GM23338 (cell line): ENCODE measurements around the gene ELP2. TPM values are rescaled to one million over a fixed set of nuclear protein-coding genes. Genes with fewer than 3 reads are reported as not detected.

ENCODE experiments used
- ATAC-seq: fragments of 200-7000 bp; cut with Tn5 transposase; 3 replicates; pipeline ENCODE4 v1.9.1; 2020
- DNase-seq: peaks from one replicate; pipeline ENCODE4 v3.0.0-alpha.2; 2015; ENCODE audit warnings: low spot score
- H2AFZ ChIP-seq: fragments of 200-600 bp; sonication (generic); 2 replicates; pipeline ENCODE4 v1.8.0; 2016; ENCODE audit warnings: antibody characterized with exemption, mild to moderate bottlenecking, moderate library complexity
- H3F3A ChIP-seq: fragments of 200-600 bp; sonication (generic); replicated peaks from 2 replicates; pipeline ENCODE4 v1.8.0; 2017; ENCODE audit warnings: antibody characterized with exemption, mixed run types, low read depth
- H3K27ac ChIP-seq: fragments of 200-600 bp; sonication (generic); 2 replicates; pipeline ENCODE4 v1.6.1; 2016; ENCODE audit warnings: low read depth
- H3K27me3 ChIP-seq: fragments of 200-600 bp; sonication (generic); 2 replicates; pipeline ENCODE4 v1.8.0; 2016; ENCODE audit warnings: mild to moderate bottlenecking, mixed run types, moderate library complexity; ENCODE audit not compliant: insufficient read depth
- H3K36me3 ChIP-seq: fragments of 200-600 bp; sonication (generic); 2 replicates; pipeline ENCODE4 v1.8.0; 2016; ENCODE audit warnings: mild to moderate bottlenecking; ENCODE audit not compliant: insufficient read depth
- H3K4me1 ChIP-seq: fragments of 200-600 bp; sonication (generic); 2 replicates; pipeline ENCODE4 v1.8.0; 2016; ENCODE audit warnings: mild to moderate bottlenecking, moderate library complexity; ENCODE audit not compliant: insufficient read depth
- H3K4me2 ChIP-seq: fragments of 200-600 bp; sonication (generic); 2 replicates; pipeline ENCODE4 v1.7.1; 2017; ENCODE audit warnings: mixed run types
- H3K4me3 ChIP-seq: fragments of 200-600 bp; sonication (generic); 2 replicates; pipeline ENCODE4 v1.6.1; 2016; ENCODE audit warnings: mixed run types
- H3K79me2 ChIP-seq: fragments of 200-600 bp; sonication (generic); replicated peaks from 2 replicates; pipeline ENCODE4 v1.8.0; 2017; ENCODE audit warnings: mild to moderate bottlenecking; ENCODE audit not compliant: insufficient read depth
- H3K9me2 ChIP-seq: fragments of 200-600 bp; sonication (generic); 2 replicates; pipeline ENCODE4 v1.8.0; 2017; ENCODE audit not compliant: insufficient read depth
- H4K20me1 ChIP-seq: fragments of 200-600 bp; sonication (generic); replicated peaks from 2 replicates; pipeline ENCODE4 v1.8.0; 2017; ENCODE audit warnings: mild to moderate bottlenecking; ENCODE audit not compliant: insufficient read depth
- H3K27ac Mint-ChIP-seq: 2 replicates; pipeline ENCODE4 v1.8.0; 2020; ENCODE audit warnings: inconsistent platforms, mild to moderate bottlenecking, moderate library complexity, mixed read lengths
- H3K27me3 Mint-ChIP-seq: 3 replicates; pipeline ENCODE4 v1.8.0; 2022; ENCODE audit warnings: low read depth, mild to moderate bottlenecking, moderate library complexity, mixed read lengths, inconsistent platforms; ENCODE audit not compliant: insufficient read depth, poor library complexity
- H3K36me3 Mint-ChIP-seq: 3 replicates; pipeline ENCODE4 v1.8.0; 2021; ENCODE audit warnings: low read depth, mild to moderate bottlenecking, inconsistent platforms, moderate library complexity, mixed read lengths
- H3K4me1 Mint-ChIP-seq: 3 replicates; pipeline ENCODE4 v1.8.0; 2020; ENCODE audit warnings: mild to moderate bottlenecking, inconsistent platforms, mixed read lengths
- H3K4me3 Mint-ChIP-seq: 3 replicates; pipeline ENCODE4 v1.8.0; 2021; ENCODE audit warnings: moderate library complexity, mild to moderate bottlenecking, inconsistent platforms, mixed read lengths
- H3K9me3 Mint-ChIP-seq: 3 replicates; pipeline ENCODE4 v1.8.0; 2020; ENCODE audit warnings: moderate library complexity, mild to moderate bottlenecking, inconsistent platforms, mixed read lengths
- CREB1 ChIP-seq: fragments of 250-450 bp; sonication (Bioruptor Pico); IDR thresholded peaks from 2 replicates; pipeline ENCODE4 v1.5.0; 2020; ENCODE audit warnings: low read depth, mild to moderate bottlenecking, moderate library complexity
- CTCF ChIP-seq, 2 experiments: fragments of 200-600 bp in 1 of 2; sonication (generic) in 1 of 2; conservative IDR thresholded peaks; 2 replicates each; pipeline versions ENCODE4 v1.5.1 to v1.6.1; 2016 to 2017; ENCODE audit warnings: antibody characterized with exemption in 2 of 2, low read depth in 2 of 2, mild to moderate bottlenecking in 2 of 2, moderate library complexity in 1 of 2
- ETS1 ChIP-seq: IDR thresholded peaks from 2 replicates; pipeline ENCODE4 v1.6.1; 2016; ENCODE audit warnings: antibody characterized with exemption
- JUNB ChIP-seq: IDR thresholded peaks from one replicate; pipeline ENCODE4 v1.6.1; 2016; ENCODE audit warnings: antibody characterized with exemption; ENCODE audit not compliant: unreplicated experiment
- NANOG ChIP-seq: IDR thresholded peaks from 2 replicates; pipeline ENCODE4 v1.6.1; 2016; ENCODE audit warnings: antibody characterized with exemption, borderline replicate concordance
- REST ChIP-seq: IDR thresholded peaks from one replicate; pipeline ENCODE4 v1.6.1; 2018; ENCODE audit warnings: antibody characterized with exemption; ENCODE audit not compliant: unreplicated experiment
- ZNF114 ChIP-seq: fragments of 250-450 bp; sonication (Bioruptor Pico); IDR thresholded peaks from 2 replicates; pipeline ENCODE4 v1.5.0; 2020; ENCODE audit warnings: mild to moderate bottlenecking, moderate library complexity
- ZNF331 ChIP-seq: fragments of 250-450 bp; sonication (Bioruptor Pico); IDR thresholded peaks from 2 replicates; pipeline ENCODE4 v1.5.0; 2020; ENCODE audit warnings: low read depth, mild to moderate bottlenecking, moderate library complexity
- ZNF462 ChIP-seq: fragments of 250-450 bp; sonication (Bioruptor Pico); IDR thresholded peaks from 2 replicates; pipeline ENCODE4 v1.5.0; 2020; ENCODE audit warnings: mild to moderate bottlenecking, moderate library complexity
- polyA plus RNA-seq: library from polyadenylated mRNA; unstranded; fragments of >200 nt; fragmentation: Nextera tagmentation; extraction: Ambion mirVana; gene quantifications from 2 replicates; pipeline ENCODE4 v1.2.1, GENCODE V29; 2016
- total RNA-seq: library from RNA; depleted of rRNA; stranded (reverse); fragments of >200 nt; shearing (Covaris generic); gene quantifications from 2 replicates; pipeline ENCODE4 v1.2.3, GENCODE V29; 2014

ELP2 gene
- total and polyA plus RNA-seq, 2 experiments from 2014 or later, result 119 to 135 TPM

GRCh38 chr18:36095936-36096519, 33.7 kb upstream of the ELP2 start:
- TF ChIP-seq ZNF114 (CRISPR knock-in tag) (no peak), REST (no peak), JUNB (no peak), CTCF (conservative IDR thresholded peaks at IDR 0.05; ENCODE audit: low read depth in 2 of 2) (peak; percentile 63 to 75), ZNF331 (no peak), ETS1 (no peak), NANOG (no peak), CREB1 (CRISPR knock-in tag) (no peak)
- DNase-seq, result peak; percentile 72

GRCh38 chr18:36096955-36097354, 32.7 kb upstream of the ELP2 start:
- Histone ChIP-seq H2AFZ (no peak overlapping the region), H3K79me2 (no peaks in the 10 kb centered on the region), H3K4me2 (no peak overlapping the region), H3F3A (no peaks in the 10 kb centered on the region), H3K4me3 (no peak overlapping the region), H3K27ac (no peak overlapping the region), H3K4me1 (no peaks in the 10 kb centered on the region), H3K36me3 (peaks cover 2% of the 10 kb centered on the region; the same call in 1 of the 2 replicates), H4K20me1 (no peaks in the 10 kb centered on the region), H3K9me2 (no peaks in the 10 kb centered on the region), H3K27me3 (no peaks in the 10 kb centered on the region)
- Mint-ChIP-seq H3K9me3 (peaks cover 9% of the 10 kb centered on the region), H3K36me3 (peaks cover 6% of the 10 kb centered on the region), H3K4me1 (no peaks in the 10 kb centered on the region), H3K27me3 (no peaks in the 10 kb centered on the region), H3K4me3 (no peak overlapping the region), H3K27ac (no peak overlapping the region)
- no peak for ATAC-seq
- DNase-seq, result no peak
- TF ChIP-seq JUNB (no peak), ZNF462 (CRISPR knock-in tag) (no peak)

More at GRCh38 chr18:36095936-36096519, 33.7 kb upstream of the ELP2 start:
- H3K4me2 ChIP-seq, result no peak overlapping the region
- no peaks in the 10 kb centered on the region for H3K27me3 Mint-ChIP-seq
- no peaks in the 10 kb centered on the region for H3K9me3 Mint-ChIP-seq
- H3K36me3 ChIP-seq, result no peaks in the 10 kb centered on the region
- H3K79me2 ChIP-seq, result no peaks in the 10 kb centered on the region
- no peaks in the 10 kb centered on the region for H4K20me1 ChIP-seq
- ATAC-seq, result no peak
- H3K4me1 ChIP-seq, result no peaks in the 10 kb centered on the region
- H3F3A ChIP-seq, result no peaks in the 10 kb centered on the region
- H3K36me3 Mint-ChIP-seq, result no peaks in the 10 kb centered on the region
- no peaks in the 10 kb centered on the region for H3K4me1 Mint-ChIP-seq
- no peak overlapping the region for H3K4me3 Mint-ChIP-seq
- no peaks in the 10 kb centered on the region for H3K9me2 ChIP-seq
- no peak overlapping the region for H3K27ac ChIP-seq
- H3K27me3 ChIP-seq, result no peaks in the 10 kb centered on the region
- H3K4me3 ChIP-seq, result no peak overlapping the region
- no peak overlapping the region for H2AFZ ChIP-seq
- no peak overlapping the region for H3K27ac Mint-ChIP-seq
